GM12872 (cell line): ENCODE data around the gene CCDC15.

Source experiments
- TF ChIP-seq, protein P1 (sequence below): IDR thresholded peaks from 3 replicates; pipeline ENCODE4 v1.5.1; 2011; ENCODE audit warnings: low read depth, mild to moderate bottlenecking, low read length, moderate library complexity; ENCODE audit not compliant: insufficient read depth

The CCDC15 gene

DNA sequence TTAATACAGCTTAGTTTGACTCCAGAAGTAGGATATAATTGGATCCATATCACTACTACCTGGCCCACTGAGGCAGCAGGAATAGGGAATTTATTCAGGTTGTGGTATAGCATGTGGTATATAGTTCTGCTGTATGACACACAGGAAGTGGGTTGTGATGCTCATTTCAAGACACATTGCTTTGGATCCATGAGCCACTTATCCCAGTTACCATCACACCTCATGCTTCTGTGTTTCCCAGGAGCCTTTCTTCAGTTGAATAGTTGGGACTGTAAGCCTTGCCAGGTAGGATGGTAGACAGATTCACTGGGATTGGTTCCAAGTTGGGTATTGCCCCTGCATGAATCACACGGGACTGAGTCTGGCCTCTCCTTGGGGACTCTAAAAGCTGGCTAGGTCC is 99.2 kb downstream of the CCDC15 start:
- TF ChIP-seq, protein P1, sequence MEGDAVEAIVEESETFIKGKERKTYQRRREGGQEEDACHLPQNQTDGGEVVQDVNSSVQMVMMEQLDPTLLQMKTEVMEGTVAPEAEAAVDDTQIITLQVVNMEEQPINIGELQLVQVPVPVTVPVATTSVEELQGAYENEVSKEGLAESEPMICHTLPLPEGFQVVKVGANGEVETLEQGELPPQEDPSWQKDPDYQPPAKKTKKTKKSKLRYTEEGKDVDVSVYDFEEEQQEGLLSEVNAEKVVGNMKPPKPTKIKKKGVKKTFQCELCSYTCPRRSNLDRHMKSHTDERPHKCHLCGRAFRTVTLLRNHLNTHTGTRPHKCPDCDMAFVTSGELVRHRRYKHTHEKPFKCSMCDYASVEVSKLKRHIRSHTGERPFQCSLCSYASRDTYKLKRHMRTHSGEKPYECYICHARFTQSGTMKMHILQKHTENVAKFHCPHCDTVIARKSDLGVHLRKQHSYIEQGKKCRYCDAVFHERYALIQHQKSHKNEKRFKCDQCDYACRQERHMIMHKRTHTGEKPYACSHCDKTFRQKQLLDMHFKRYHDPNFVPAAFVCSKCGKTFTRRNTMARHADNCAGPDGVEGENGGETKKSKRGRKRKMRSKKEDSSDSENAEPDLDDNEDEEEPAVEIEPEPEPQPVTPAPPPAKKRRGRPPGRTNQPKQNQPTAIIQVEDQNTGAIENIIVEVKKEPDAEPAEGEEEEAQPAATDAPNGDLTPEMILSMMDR: no peak

DNA sequence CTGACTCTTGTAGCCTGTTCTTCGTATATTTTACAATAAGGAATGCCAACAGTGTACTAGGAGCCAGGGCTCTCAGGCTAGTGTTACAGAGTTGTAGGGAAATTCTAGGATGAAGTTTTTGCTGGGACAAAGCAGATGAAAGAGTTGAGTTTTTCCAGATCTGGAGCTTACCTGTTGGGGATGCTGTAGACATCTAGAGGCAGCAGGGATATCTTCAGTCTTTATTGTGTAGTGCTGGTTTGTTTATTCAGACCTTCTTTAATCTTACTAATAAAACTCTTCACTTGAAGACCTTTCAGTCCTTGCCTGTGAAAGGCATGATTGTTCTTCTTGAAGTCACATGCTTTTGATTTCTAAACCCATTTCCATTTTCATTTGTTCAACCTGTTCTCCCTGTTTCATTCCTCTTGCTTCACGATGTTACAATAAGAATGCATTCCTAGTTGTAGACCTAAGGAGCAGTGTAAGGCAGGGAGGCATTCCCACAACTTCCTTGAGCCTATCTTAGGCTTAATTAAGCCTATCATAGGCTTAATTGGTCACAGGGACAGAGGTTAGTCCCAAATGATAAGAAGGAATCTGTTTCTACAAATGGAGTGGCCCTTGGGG is 101.2 kb downstream of the CCDC15 start:
- TF ChIP-seq, protein P1: no peak

DNA sequence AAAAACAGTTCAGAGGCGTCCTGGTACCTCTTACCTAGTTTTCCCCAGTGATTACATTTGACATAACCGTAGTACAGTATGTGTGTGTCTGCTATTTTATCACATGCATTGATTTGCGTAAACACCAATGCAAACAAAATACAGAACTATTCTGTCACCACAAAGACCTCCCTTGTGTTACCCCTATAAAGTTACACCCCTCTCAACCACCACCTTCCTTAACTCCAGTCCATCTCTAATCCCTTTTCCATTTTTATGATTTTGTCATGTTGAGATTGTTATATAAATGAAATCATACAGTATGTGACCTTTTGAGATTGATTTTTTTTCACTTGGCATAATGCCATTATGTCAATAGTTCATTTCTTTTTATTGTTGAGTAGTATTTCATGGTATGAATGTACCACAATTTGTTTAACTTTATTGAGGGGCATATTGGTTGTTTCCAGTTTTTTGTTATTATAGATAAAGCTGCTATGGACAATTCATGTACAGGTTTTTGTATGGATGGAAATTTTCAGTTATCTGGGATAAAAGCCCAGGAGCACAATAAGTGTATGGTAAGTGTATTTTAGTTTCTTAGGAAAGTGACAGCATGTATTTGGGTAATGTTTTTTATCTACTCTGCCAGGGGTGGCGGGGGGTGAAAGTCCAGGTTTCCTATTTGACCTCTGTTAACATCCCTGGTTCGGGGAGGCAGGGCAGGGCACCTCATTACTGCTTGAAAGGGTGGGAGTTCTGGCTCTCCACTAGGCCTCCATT is 103.1 kb downstream of the CCDC15 start:
- TF ChIP-seq, protein P1: no peak

DNA sequence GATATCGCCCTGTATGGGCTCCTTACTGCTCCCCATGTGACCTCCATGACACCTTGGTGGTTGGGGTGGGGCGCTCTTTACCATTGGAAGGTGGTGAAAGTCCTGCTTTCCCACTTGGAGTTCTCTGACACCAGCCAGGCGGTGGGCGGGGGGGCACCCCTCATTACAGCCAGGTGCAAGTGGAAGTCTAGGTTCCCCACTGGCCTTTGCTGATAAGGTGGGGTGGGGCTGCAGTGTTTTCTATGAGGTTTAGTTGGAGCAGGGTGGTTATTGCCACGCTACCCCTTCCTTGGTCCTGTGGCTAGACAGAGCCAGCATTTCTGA is 103.7 kb downstream of the CCDC15 start:
- TF ChIP-seq, protein P1: no peak

DNA sequence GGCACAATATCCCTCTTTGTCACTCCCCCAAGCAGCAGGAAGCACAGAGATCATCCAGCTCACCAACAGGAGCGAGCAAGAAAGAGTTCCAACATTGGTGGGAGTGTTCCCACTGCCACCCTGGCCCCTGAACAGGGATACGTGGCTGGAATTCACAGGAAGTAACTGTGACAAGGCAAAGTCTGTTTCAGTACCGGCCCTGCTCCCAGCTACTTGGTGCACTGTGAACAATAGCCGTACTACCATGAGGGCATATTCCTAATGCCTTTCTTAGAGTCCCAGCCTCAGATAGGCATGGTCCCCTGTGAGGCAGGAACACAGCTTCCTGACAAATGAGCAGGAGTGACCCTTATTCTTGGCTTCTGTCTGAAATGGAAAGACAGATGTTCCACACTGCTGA is 107.3 kb downstream of the CCDC15 start:
- TF ChIP-seq, protein P1: no peak

DNA sequence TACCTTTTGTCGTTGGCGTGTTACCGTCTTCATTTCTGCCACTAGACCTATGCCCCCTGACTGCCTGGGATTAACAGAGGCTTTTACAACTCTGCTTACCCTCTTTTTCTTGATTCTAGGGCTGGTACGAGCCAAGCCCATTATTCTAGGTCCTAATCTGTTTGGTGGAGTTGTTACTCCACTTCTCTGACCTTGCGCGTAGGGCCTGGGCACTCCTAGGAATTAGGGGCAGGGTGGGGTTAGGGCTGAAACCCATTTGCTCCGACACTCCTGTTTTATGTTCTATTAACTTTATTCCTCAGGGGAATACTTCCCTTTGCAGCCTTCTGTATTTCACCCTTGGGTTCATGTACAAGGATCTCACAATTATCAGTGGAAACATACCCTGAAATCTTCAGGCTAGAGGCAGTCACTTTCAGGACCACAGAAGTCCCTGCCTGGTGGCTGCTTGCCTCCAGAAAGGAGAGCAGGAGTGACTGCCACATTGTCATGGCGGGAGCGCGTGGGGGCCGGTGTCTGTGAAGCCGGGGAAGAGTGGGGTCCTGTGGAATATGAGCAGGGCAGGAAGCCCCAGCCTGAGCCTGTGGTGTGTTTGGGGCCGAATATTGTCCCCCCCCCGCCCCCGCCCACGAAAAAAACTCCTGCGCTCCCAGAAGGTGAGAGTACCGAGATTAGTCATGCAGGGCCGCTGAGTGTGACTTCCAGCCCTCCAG is 108.4 kb downstream of the CCDC15 start:
- TF ChIP-seq, protein P1: no peak

DNA sequence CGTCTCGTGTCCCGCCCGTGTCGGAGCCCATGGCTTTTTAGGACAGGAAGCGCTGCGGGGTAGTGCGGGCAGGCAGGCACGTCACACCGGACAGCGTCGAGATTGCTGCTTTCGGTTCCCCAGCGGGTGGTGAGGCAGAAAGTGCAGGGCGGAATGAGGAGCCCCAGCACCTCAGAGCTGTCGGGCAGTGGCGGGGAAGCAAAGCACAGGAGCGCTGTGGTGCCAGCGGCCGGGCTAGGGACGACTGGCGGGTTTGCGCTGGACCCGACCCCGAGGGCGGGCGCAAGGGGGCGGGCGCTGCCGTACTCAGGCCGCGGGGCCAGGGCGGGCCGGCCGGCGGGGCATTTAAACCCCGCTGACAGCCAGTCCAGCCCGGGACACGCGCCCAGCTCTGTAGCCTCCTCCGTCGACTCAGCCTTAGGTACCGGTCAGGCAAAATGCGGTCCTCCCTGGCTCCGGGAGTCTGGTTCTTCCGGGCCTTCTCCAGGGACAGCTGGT is 109.0 kb downstream of the CCDC15 start, which contains the start of gene SLC37A2:
Gene SLC37A2, plus strand, starts transcription at position 375 of the 498 bp plus-strand sequence. Its CDS starts 63 bp downstream, at position 438.
- TF ChIP-seq, protein P1: peak; percentile 17; the same call in 1 of the 3 replicates
